Memory B cell (primary cell): ENCODE results near the gene ITCH.

Source experiments
- ATAC-seq: fragments of 150-1000 bp; cut with Tn5 transposase; 2 replicates; pipeline ENCODE4 v1.10.0; 2021; ENCODE audit warnings: low read depth, mild to moderate bottlenecking, moderate library complexity
- DNase-seq, 2 donors: peaks; one replicate each; pipeline ENCODE4 v3.0.0; 2022; ENCODE audit warnings: low spot score in 2 of 2
- H3K27ac Mint-ChIP-seq: one replicate; pipeline ENCODE4 v1.8.0; 2022; ENCODE audit warnings: mild to moderate bottlenecking, moderate library complexity, mixed read lengths
- H3K27me3 Mint-ChIP-seq: one replicate; pipeline ENCODE4 v1.8.0; 2022; ENCODE audit warnings: mixed read lengths
- H3K36me3 Mint-ChIP-seq: one replicate; pipeline ENCODE4 v1.8.0; 2022; ENCODE audit warnings: mild to moderate bottlenecking, mixed read lengths
- H3K4me1 Mint-ChIP-seq: one replicate; pipeline ENCODE4 v1.8.0; 2022; ENCODE audit warnings: mixed read lengths
- H3K4me3 Mint-ChIP-seq: one replicate; pipeline ENCODE4 v1.8.0; 2022; ENCODE audit warnings: mild to moderate bottlenecking, moderate library complexity, mixed read lengths
- H3K9me3 Mint-ChIP-seq: one replicate; pipeline ENCODE4 v1.8.0; 2022; ENCODE audit warnings: mixed read lengths

The ITCH gene

DNA sequence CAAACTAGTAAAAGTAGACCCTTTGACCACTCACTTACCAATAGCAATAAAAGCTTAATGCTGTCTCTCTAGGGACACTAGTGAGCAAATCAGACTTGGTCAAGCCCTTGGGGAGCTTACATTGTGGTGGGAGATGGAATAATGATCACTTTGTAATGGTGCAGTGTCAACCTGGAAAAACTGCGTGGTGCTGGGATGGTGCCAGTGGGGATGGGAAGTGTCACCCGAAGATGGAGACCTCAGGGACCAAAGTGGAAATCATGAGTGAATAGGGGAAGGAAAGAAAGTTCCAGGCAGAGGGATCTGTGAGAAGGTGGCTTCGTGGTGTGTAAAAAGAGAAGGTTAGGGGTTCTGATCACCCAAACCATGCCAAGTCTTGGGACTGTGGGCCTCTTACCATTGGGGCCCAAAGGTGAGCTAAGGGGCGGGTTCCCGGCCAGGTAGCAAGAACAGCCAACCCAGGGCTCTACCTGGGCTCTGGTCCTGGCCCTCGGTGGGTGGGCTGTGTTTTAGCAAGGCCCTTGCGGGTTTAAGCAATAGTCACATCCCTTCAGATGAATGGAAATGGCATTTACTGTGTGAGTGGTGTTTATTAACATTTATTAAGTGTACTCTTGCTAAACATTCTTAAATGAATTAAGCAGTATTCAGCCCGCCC, 168.7 kb downstream of the ITCH start:
- Mint-ChIP-seq H3K9me3 (no peaks in the 10 kb centered on the region), H3K27ac (no peak overlapping the region), H3K27me3 (no peaks in the 10 kb centered on the region), H3K4me1 (peaks cover 4% of the 10 kb centered on the region), H3K4me3 (no peak overlapping the region), H3K36me3 (peaks cover 26% of the 10 kb centered on the region)
- ATAC-seq: no peak
- no peak for DNase-seq

DNA sequence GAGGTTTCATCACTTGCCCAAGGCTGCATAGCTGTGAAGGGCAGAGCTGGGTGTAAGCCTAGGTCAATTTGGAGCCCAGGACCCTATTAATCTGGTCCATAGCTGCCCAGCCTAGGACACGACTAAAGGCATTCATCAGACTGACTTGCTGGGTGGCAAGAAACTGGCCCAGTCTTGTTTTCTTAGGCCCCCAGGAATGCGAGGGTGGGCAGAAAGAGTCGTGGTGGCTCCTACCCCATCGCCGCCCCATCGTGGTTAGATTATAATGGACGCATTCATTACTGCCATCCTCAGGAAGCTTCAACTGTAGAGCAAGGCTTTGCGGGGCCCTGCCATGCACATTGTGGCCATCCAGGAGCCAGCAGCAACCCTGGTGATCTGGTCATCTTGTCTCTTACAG, 169.2 kb downstream of the ITCH start:
- DNase-seq (no peak), ATAC-seq (no peak)
- Mint-ChIP-seq H3K27ac (no peak overlapping the region), H3K9me3 (no peaks in the 10 kb centered on the region), H3K4me3 (no peak overlapping the region), H3K36me3 (peaks cover 29% of the 10 kb centered on the region), H3K27me3 (no peaks in the 10 kb centered on the region), H3K4me1 (peaks cover 4% of the 10 kb centered on the region)

DNA sequence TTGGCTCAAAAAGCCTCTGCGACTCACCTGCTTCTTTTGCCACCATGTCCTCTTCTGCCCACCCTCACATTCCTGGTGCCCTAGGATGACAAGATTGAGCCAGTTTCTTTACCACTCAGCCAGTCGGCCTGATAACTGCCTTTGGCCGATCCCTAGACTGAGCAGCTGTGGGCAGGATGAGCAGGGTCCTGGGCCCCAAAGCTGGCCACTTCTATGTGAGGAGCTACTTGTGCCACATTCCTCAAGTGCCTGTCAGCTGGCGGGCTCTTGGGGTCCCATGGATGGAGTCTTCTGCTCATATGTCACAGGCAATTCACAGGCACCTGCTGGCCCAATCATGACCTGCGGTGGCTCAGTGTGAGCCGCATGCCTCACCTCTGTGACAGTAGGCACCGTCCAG, 169.7 kb downstream of the ITCH start:
- ATAC-seq: no peak
- no peaks in the 10 kb centered on the region for H3K27me3 Mint-ChIP-seq
- H3K4me1 Mint-ChIP-seq: peaks cover 4% of the 10 kb centered on the region
- no peaks in the 10 kb centered on the region for H3K9me3 Mint-ChIP-seq
- no peak overlapping the region for H3K27ac Mint-ChIP-seq
- H3K4me3 Mint-ChIP-seq: no peak overlapping the region
- no peak for DNase-seq
- H3K36me3 Mint-ChIP-seq: peaks cover 30% of the 10 kb centered on the region

DNA sequence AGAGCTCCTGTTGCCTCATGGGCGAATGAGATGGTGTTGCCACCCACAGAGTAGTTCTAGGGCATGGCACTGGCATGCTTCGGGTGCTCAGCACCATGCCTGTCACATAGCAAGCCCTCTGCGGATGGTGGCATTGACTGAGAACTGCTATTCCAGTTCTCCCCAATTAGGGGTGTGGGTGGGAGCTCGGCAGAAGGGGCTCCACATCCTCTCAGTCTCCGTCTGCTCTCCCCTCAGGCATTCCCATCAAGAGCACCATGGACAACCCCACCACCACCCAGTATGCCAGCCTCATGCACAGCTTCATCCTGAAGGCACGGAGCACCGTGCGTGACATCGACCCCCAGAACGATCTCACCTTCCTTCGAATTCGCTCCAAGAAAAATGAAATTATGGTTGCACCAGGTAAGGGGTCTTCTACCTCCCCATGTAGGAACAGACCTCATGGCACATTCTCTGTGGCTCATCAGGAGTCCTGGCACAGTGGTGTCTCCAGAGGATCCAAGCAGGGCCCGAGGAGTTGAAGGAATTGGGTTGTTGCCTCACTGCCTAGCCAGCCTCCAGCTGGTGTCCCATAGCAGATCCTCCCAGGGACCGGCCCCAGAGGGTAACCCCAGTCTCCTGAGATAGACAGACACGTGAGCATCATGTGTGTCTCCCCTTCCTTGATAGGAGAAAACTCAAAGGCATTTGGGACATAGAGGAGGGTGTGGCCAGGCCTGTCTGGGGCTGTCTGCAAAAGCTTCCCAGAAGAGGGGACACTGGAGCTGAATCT, 171.5 kb downstream of the ITCH start:
- peaks cover 4% of the 10 kb centered on the region for H3K4me1 Mint-ChIP-seq
- H3K4me3 Mint-ChIP-seq: no peak overlapping the region
- H3K27ac Mint-ChIP-seq: no peak overlapping the region
- H3K27me3 Mint-ChIP-seq: no peaks in the 10 kb centered on the region
- H3K36me3 Mint-ChIP-seq: peaks cover 30% of the 10 kb centered on the region
- ATAC-seq (no peak), DNase-seq (no peak)
- H3K9me3 Mint-ChIP-seq: no peaks in the 10 kb centered on the region

DNA sequence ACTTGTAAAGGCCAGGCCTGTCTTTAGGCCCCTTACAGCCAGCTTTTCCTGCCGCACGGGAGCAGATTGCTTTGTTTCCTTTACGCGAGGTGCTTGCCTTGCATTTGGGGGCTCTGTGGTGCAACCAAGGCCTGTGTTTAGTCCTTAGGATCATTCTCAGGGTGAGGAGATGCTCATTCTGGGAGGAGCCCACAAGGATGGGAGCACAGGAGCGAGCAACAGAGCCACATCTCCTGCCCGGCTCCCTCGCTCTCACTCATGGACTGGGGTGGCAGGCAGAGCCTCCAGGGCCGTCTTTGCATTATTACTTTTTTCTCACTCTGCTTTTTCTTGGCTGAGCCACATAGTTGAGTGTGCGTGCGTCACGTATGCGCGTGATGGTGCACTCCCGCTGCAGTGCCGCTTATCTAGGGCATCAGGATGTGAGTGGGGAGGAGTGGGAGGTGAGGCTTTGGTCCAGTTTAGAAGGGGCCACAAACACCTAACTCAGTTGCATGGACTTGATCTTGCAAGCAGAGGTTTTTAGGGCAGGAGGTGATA, 172.3 kb downstream of the ITCH start:
- Mint-ChIP-seq H3K9me3 (no peaks in the 10 kb centered on the region), H3K27ac (no peak overlapping the region), H3K4me3 (no peak overlapping the region), H3K36me3 (peaks cover 30% of the 10 kb centered on the region), H3K27me3 (no peaks in the 10 kb centered on the region), H3K4me1 (peaks cover 4% of the 10 kb centered on the region)
- ATAC-seq: no peak
- DNase-seq: no peak

DNA sequence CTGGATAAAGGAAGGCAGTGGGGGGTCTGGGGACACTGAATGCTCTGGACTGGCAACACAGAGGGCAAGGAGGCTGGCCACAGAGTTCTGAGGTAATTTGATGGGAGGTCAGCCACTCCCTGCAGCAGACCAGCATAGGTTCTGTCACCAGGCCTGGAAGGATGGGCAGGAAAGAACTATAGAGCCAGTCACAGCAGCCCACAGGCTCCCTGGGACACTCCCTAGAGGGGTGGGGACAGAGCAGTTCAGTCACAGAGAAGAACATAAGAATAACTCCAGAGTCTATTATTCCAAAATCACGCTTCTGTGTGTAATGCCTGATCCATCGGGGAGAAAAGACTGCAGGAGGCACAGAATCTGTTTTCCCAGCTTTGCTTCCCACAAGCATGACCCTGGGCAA, 172.8 kb downstream of the ITCH start:
- H3K4me1 Mint-ChIP-seq: peaks cover 4% of the 10 kb centered on the region
- no peaks in the 10 kb centered on the region for H3K27me3 Mint-ChIP-seq
- ATAC-seq (no peak), DNase-seq (no peak)
- H3K9me3 Mint-ChIP-seq: no peaks in the 10 kb centered on the region
- H3K36me3 Mint-ChIP-seq: peaks cover 28% of the 10 kb centered on the region
- H3K27ac Mint-ChIP-seq: no peak overlapping the region
- no peak overlapping the region for H3K4me3 Mint-ChIP-seq

DNA sequence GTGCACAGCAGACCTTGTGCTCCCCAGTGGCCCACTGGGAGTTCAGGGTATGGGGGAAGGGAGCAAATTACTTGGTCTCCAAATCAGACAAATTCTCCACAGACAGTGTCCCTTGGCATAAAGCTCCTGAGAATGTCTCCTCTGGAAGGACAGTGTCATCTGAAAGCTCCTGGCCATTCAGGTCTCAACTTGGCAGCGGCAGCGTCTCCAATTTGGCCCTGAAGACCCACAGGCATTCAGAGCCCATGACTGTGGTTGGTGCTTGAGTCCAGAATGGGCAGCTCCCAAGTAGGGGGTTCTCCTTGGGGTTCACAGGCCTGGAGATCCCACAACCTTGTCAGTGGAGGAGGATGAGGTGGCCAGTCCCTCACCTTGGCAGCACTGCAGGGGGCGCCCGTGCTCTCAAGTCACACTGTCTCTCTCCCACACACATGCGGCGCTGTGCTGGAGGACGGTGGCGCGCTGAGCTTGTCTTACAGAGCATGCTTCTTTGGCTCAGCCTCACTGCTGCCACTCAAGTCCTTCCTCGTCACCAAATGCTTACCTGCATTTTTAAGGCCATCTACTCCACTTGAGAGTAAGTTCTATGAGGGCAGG, 173.8 kb downstream of the ITCH start:
- Mint-ChIP-seq H3K36me3 (peaks cover 25% of the 10 kb centered on the region), H3K4me1 (no peaks in the 10 kb centered on the region), H3K27me3 (no peaks in the 10 kb centered on the region), H3K27ac (no peak overlapping the region), H3K9me3 (no peaks in the 10 kb centered on the region), H3K4me3 (no peak overlapping the region)
- no peak for DNase-seq
- ATAC-seq: peak; percentile 64

DNA sequence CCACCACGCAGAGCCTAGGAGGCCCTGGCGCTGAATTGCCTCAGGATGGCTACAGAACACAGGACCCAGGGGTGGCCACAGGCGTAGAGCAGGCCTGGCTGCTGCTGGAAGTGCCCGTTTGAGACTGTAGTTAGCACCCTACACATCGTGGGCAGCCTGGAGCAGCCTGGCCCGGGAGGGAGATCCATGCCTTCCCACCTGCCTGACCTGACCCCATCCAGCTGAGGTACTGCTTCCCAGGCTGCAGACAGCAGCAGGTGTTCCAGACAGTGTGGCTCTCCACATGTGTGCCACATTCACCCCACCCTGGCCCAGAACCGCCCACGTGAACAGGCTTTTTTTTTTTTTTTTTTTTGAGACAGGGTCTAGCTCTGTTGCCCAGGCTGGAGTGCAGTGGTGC, 174.6 kb downstream of the ITCH start:
- DNase-seq (no peak), ATAC-seq (no peak)
- no peak overlapping the region for H3K27ac Mint-ChIP-seq
- H3K4me3 Mint-ChIP-seq: no peak overlapping the region
- H3K27me3 Mint-ChIP-seq: no peaks in the 10 kb centered on the region
- H3K36me3 Mint-ChIP-seq: peaks cover 25% of the 10 kb centered on the region
- H3K4me1 Mint-ChIP-seq: no peaks in the 10 kb centered on the region
- no peaks in the 10 kb centered on the region for H3K9me3 Mint-ChIP-seq

DNA sequence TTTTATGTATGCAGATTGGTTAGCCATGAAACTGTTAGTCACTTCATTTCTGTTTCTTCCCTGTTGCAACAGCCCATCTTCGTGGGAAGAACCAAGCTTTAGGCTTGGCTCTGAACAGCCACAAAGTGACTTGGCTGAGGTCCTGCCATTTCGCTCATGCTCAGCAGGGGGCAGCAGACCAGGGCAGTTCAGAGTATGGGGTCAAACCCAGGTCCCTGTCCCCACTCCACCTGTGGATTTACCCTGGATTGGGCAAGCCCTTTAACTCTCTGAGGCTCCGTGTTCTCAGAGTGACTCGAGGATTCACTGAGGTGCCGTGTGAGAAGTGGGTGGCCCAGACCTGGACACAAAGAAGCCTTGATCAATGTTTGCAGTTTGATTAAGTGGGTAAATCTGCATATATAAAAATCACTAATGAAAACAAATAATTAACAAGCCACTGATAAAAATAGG, 175.6 kb downstream of the ITCH start:
- ATAC-seq (peak; percentile 59), DNase-seq (peak; percentile 46 to 68)
- H3K27ac Mint-ChIP-seq: peak overlapping the region; percentile 50
- no peak overlapping the region for H3K4me3 Mint-ChIP-seq
- H3K4me1 Mint-ChIP-seq: no peaks in the 10 kb centered on the region
- no peaks in the 10 kb centered on the region for H3K9me3 Mint-ChIP-seq
- H3K27me3 Mint-ChIP-seq: no peaks in the 10 kb centered on the region
- H3K36me3 Mint-ChIP-seq: peaks cover 25% of the 10 kb centered on the region

DNA sequence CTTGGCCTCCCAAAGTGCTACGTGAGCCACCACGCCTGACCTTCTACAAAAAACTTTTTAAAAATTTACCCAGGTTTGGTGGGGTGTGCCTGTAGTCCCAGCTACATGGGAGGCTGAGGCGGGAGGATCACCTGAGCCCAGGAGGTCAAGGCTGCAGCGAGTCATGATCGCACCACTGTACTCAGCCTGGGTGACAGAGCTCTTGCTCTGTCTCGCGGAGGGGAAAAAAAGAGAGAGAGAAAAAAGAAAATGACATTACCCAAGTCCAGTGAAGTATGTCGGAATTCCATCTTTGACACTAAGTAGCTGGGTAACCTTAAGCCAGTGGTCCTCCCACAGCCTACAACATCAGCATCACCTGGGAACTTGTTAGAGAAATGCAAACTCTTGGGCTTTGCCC, 176.7 kb downstream of the ITCH start:
- Mint-ChIP-seq H3K4me3 (no peak overlapping the region), H3K36me3 (peaks cover 19% of the 10 kb centered on the region), H3K9me3 (no peaks in the 10 kb centered on the region), H3K27me3 (no peaks in the 10 kb centered on the region), H3K27ac (no peak overlapping the region), H3K4me1 (no peaks in the 10 kb centered on the region)
- ATAC-seq: no peak
- DNase-seq: no peak

DNA sequence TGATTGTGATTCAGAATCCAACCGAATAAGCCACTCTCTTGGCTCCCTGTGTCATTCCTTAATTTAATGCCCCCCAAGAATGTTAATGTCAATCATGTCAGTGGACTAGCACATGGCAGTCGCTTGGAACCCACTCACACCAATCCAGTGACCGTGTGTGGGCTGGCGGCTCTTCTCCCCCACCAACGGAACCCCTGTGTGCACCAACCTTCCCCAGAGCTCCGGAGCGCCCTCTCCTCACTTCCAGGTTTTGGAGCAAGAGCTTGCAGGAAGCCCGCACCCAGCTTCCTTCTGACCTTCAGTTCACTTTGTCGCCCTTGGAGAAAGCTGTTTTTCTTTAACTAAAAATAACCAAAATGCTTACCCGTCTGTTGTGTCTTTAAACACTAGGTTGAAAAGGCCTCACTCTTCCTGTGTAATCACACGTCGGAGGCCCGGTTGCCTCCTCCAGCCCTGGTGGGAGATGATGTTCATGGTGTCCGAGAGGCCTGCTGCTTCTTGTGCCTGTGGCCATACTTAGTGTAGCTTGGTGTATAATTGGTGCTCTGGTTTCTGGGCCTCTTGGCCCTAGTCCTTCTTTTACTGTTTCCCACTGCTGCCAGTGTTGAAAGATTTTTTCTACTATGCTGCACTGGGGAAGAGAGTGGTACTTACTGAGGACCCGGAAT, 177.7 kb downstream of the ITCH start:
- Mint-ChIP-seq H3K4me3 (no peak overlapping the region), H3K4me1 (no peaks in the 10 kb centered on the region), H3K27me3 (peaks cover 2% of the 10 kb centered on the region), H3K36me3 (peaks cover 14% of the 10 kb centered on the region), H3K27ac (peak overlapping the region; percentile 41), H3K9me3 (no peaks in the 10 kb centered on the region)
- no peak for ATAC-seq
- DNase-seq: no peak

DNA sequence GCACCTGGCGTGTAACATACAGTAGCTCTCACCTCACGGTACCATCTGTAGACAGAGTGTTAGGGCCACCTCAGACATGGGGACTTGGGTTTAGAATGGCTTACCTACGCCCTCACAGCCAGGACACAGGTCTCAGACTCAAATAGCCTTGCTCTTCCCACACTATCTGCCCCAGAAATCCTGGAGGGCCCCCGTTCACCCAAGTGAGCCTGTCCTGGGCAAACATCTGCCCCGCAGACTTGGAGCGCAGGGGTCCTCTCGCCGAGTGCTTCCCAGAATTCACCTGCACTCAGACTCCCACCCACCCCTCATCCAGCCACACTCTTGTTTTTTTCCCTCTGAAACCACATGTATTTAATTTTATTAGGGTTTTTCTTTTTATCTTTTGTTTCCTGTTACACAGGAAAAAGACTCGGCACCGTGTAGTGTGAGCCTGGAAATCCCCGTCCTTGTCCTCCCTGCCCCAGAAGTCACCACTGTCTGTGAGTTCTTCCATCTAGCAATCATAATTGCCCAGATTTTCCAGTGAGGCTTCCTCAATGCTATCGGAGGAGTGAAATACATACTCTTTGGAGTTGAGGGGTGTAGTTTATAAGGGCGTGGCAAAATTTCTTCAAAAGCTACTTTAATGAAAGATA, 178.3 kb downstream of the ITCH start:
- Mint-ChIP-seq H3K4me3 (no peak overlapping the region), H3K27ac (peak overlapping the region; percentile 65), H3K4me1 (no peaks in the 10 kb centered on the region), H3K27me3 (peaks cover 2% of the 10 kb centered on the region), H3K9me3 (no peaks in the 10 kb centered on the region), H3K36me3 (peaks cover 11% of the 10 kb centered on the region)
- DNase-seq (no peak), ATAC-seq (peak; percentile 27)

DNA sequence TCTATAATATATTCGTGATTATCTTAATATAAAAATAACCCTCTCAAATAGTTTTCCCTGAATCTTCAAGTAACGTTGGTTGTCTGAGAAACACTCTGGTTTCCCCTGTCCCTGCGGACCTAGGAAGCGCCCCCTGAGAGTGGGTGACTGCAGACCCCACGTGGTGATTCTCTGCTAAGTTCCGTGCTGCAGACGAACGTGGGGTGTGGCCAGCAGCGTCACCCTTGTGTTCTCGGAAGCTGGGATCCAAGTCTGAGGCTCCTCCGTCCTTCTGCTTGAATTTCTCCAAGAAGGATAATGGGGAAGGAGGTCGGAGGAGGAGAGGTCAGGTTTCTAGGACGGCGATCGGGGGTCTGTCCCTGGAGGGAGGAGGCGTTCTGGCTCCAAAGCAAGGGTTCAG, 178.8 kb downstream of the ITCH start:
- Mint-ChIP-seq H3K9me3 (no peaks in the 10 kb centered on the region), H3K4me1 (no peaks in the 10 kb centered on the region), H3K27me3 (peaks cover 5% of the 10 kb centered on the region), H3K4me3 (no peak overlapping the region), H3K27ac (peak overlapping the region; percentile 65), H3K36me3 (peaks cover 10% of the 10 kb centered on the region)
- ATAC-seq: no peak
- no peak for DNase-seq
